A673 (cell line): ENCODE measurements around the gene MLIP. TPM values are rescaled to one million over a fixed set of nuclear protein-coding genes. Genes with fewer than 3 reads are reported as not detected.

ENCODE experiments used
- Bru-seq: library from RNA; stranded (reverse); fragments of 400-500 nt; gene quantifications from one replicate; lab custom pipeline; 2021; lab: Mats Ljungman, UMichigan
- BruChase-seq, 2 experiments: library from RNA; stranded (reverse); fragments of 400-500 nt; gene quantifications; one replicate each; lab custom pipeline; 2021; lab: Mats Ljungman, UMichigan
- BruUV-seq: library from RNA; stranded (reverse); fragments of 400-500 nt; replicated peaks from 2 replicates; lab custom pipeline; 2021; lab: Mats Ljungman, UMichigan
- CTCF ChIA-PET: fragments of 300-600 bp; sonication (Branson Sonifier 250); formaldehyde crosslinking; loops from one replicate; lab custom pipeline; 2022; ENCODE audit warnings: antibody characterized with exemption; lab: Charles Lee
- POLR2A ChIA-PET: fragments of 300-600 bp; sonication (Branson Sonifier 250); formaldehyde crosslinking; loops from one replicate; lab custom pipeline; 2022; ENCODE audit warnings: antibody characterized with exemption; ENCODE audit not compliant: low non-redundant PET; lab: Charles Lee
- DNase-seq: peaks from one replicate; pipeline ENCODE4 v3.0.0-alpha.2; 2015; ENCODE audit warnings: low spot score
- H3K27ac ChIP-seq: fragments of 200-600 bp; sonication (generic); 2 replicates; pipeline ENCODE4 v1.5.1; 2016; ENCODE audit warnings: mixed run types, low read depth, mild to moderate bottlenecking, mixed read lengths, antibody characterized with exemption, low read length; ENCODE audit not compliant: poor library complexity, severe bottlenecking
- H3K27me3 ChIP-seq: fragments of 200-600 bp; sonication (generic); replicated peaks from 2 replicates; pipeline ENCODE4 v1.6.1; 2017; ENCODE audit warnings: mixed run types, low read depth, mild to moderate bottlenecking, mixed read lengths, antibody characterized with exemption, low read length; ENCODE audit not compliant: insufficient read depth, poor library complexity
- H3K36me3 ChIP-seq: fragments of 200-600 bp; sonication (generic); 2 replicates; pipeline ENCODE4 v1.6.1; 2016; ENCODE audit warnings: mixed run types, mild to moderate bottlenecking, mixed read lengths, antibody characterized with exemption, low read length; ENCODE audit not compliant: insufficient read depth, poor library complexity, severe bottlenecking
- H3K4me1 ChIP-seq: fragments of 200-600 bp; sonication (generic); 2 replicates; pipeline ENCODE4 v1.6.1; 2017; ENCODE audit warnings: mixed run types, mild to moderate bottlenecking, mixed read lengths, antibody characterized with exemption, low read length; ENCODE audit not compliant: insufficient read depth, poor library complexity, severe bottlenecking
- H3K4me3 ChIP-seq: fragments of 200-600 bp; sonication (generic); 2 replicates; pipeline ENCODE4 v1.5.1; 2016; ENCODE audit warnings: low read depth, mixed run types, mild to moderate bottlenecking, mixed read lengths, low read length; ENCODE audit not compliant: poor library complexity, severe bottlenecking
- H3K9me3 ChIP-seq: fragments of 200-600 bp; sonication (generic); 2 replicates; pipeline ENCODE4 v1.6.1; 2016; ENCODE audit warnings: mixed run types, low read depth, mild to moderate bottlenecking, mixed read lengths, antibody characterized with exemption, low read length; ENCODE audit not compliant: poor library complexity, severe bottlenecking
- EZH2 ChIP-seq: fragments of 200-600 bp; sonication (generic); IDR thresholded peaks from 2 replicates; pipeline ENCODE4 v1.6.1; 2017; ENCODE audit warnings: borderline replicate concordance, low read depth, mild to moderate bottlenecking, mixed read lengths, antibody characterized with exemption, low read length; ENCODE audit not compliant: poor library complexity, severe bottlenecking
- intact Hi-C: fragments of 100-400 bp; cut with micrococcal nuclease; formaldehyde crosslinking; loops from one replicate; pipeline ENCODE4 v1.10.0; 2022; ENCODE audit not compliant: unreplicated experiment
- long read RNA-seq: library from polyadenylated mRNA; stranded (forward); transcript quantifications from one replicate; pipeline ENCODE4 v2.0.0, GENCODE V29; 2022
- total RNA-seq: library from RNA; stranded (reverse); gene quantifications from 2 replicates; pipeline ENCODE4 v1.2.3, GENCODE V29; 2021
- TF ChIP-seq, protein P1 (sequence below): fragments of 300-800, 200-600 bp; sonication (generic); conservative IDR thresholded peaks from 2 replicates; pipeline ENCODE4 v1.5.1; 2017; ENCODE audit warnings: low read depth, mild to moderate bottlenecking, antibody characterized with exemption, low read length, moderate library complexity, mixed read lengths

The MLIP gene
- total RNA-seq: 0.58 and 0.74 TPM in 2 replicates
- Bru-seq, nascent RNA: percentile 19 among the genes with signal in this experiment
- percentile 23 among the genes with signal in this experiment for BruChase-seq, experiment 1, labeled RNA remaining after a 2-hour chase
- percentile 31 among the genes with signal in this experiment for BruChase-seq, experiment 2, labeled RNA remaining after a 6-hour chase
- long read RNA-seq: 0 reads

DNA sequence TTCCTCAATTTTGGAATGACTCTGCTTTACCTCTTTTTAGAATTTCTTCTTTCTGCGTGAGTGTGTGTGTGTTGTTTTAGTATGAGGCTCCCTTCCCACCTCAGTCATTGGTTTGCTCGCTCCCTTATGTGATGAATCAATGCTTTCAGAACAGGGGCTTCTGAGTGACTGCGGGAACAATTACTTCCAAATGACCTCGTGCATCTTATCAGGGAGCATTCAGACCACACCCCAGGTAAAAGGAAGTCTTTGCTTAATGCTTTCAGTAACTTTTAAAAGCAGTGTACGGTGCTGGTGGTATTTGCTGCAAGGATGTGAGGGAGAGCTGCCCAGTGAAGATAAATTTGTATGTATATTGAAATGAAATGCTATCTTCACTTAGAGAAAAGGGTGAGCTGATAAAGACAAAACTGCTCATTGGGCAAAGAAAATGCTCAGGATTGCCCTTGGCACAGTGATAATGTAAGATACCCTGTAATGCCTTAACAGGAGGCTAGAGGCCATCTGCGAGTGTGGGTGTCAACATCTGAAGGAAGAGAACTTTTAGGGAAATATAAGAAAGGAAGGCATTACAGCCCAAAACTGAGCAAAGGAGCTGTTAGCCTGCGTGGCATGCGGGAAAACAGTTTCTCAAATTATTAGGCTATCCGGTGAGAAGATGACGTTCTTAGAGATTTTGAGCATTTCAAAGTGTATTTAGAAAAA, at the start of gene MLIP:
Gene MLIP (plus strand): TSS at position 103 of the 705 bp plus-strand sequence. CDS start 37 bp downstream, at position 140.
- no peaks in the 10 kb centered on the region for H3K9me3 ChIP-seq
- H3K27me3 ChIP-seq: no peaks in the 10 kb centered on the region
- POLR2A ChIA-PET: no interaction called here
- H3K36me3 ChIP-seq: no peaks in the 10 kb centered on the region
- no peak within 1 kb of the TSS for H3K4me3 ChIP-seq
- TF ChIP-seq, protein P1, sequence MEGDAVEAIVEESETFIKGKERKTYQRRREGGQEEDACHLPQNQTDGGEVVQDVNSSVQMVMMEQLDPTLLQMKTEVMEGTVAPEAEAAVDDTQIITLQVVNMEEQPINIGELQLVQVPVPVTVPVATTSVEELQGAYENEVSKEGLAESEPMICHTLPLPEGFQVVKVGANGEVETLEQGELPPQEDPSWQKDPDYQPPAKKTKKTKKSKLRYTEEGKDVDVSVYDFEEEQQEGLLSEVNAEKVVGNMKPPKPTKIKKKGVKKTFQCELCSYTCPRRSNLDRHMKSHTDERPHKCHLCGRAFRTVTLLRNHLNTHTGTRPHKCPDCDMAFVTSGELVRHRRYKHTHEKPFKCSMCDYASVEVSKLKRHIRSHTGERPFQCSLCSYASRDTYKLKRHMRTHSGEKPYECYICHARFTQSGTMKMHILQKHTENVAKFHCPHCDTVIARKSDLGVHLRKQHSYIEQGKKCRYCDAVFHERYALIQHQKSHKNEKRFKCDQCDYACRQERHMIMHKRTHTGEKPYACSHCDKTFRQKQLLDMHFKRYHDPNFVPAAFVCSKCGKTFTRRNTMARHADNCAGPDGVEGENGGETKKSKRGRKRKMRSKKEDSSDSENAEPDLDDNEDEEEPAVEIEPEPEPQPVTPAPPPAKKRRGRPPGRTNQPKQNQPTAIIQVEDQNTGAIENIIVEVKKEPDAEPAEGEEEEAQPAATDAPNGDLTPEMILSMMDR: no peak
- CTCF ChIA-PET: no interaction called here
- no TSS peak for BruUV-seq
- DNase-seq: peak; percentile 27
- intact Hi-C loops: no loop called here
- H3K4me1 ChIP-seq: peaks cover 34% of the 10 kb centered on the region
- peak within 1 kb of the TSS; percentile 54 for H3K27ac ChIP-seq

GRCh38 chr6:54063228-54063539, 48.1 kb upstream of the MLIP start:
- H3K36me3 ChIP-seq: no peaks in the 10 kb centered on the region
- no peaks in the 10 kb centered on the region for H3K27me3 ChIP-seq
- peaks cover 35% of the 10 kb centered on the region for H3K4me1 ChIP-seq
- no peak for DNase-seq
- no peaks in the 10 kb centered on the region for H3K9me3 ChIP-seq
- H3K4me3 ChIP-seq: no peak overlapping the region
- TF ChIP-seq, protein P1: no peak
- ChIA-PET CTCF (no interaction called here), POLR2A (no interaction called here)
- BruUV-seq: no TSS peak
- no peak overlapping the region for H3K27ac ChIP-seq
- intact Hi-C loops: no loop called here

GRCh38 chr6:54068694-54069093, 42.5 kb upstream of the MLIP start:
- ChIA-PET POLR2A (no interaction called here), CTCF (no interaction called here)
- no TSS peak for BruUV-seq

More at GRCh38 chr6:54068694-54069093, 42.5 kb upstream of the MLIP start:
- no peak for TF ChIP-seq EZH2
- TF ChIP-seq, protein P1: no peak
- H3K27ac ChIP-seq: peak overlapping the region; percentile 67
- no peaks in the 10 kb centered on the region for H3K27me3 ChIP-seq
- no peak for DNase-seq
- intact Hi-C loops: loop anchor here (2.0 kb wide), 1 partner anchor 396 kb away; no protein-coding TSS in a partner anchor
- H3K4me1 ChIP-seq: peaks cover 40% of the 10 kb centered on the region
- H3K36me3 ChIP-seq: no peaks in the 10 kb centered on the region
- no peak overlapping the region for H3K4me3 ChIP-seq
- H3K9me3 ChIP-seq: no peaks in the 10 kb centered on the region
